ENCODE data around the gene CAMK4. TPM values are rescaled to one million over a fixed set of nuclear protein-coding genes. Genes with fewer than 3 reads are reported as not detected.

CAMK4 gene
- polyA plus RNA-seq, 1 donor from 2014 or later = 16.6 TPM

DNA sequence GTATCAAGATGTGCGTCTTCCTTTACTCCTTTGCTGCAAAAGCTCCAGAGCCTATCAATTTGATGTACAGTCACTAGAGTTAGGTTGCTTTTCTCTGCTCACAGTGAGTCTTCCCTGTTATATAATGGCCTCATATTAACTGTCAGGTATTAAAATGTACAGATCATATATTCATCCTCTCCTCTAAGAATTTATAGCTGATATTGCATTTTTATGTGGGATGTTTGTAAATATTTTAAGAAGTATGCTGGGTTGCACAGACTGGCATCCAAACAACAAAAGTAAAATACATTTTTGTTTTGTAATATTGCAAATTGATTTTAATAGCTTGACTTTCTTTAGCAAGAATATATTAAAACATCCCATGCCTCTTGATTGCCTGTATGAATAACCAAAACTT, 148.6 kb downstream of the CAMK4 start:
- Histone ChIP-seq H3K27ac (ENCODE audit: low read length) (no peak overlapping the region), H3F3A (ENCODE audit: insufficient read depth, low read length, poor library complexity, severe bottlenecking) (no peaks in the 10 kb centered on the region), H2AFZ (ENCODE audit: low read depth, low read length) (no peak overlapping the region), H4K20me1 (ENCODE audit: insufficient read depth) (no peaks in the 10 kb centered on the region), H3K9me2 (ENCODE audit: insufficient read depth, low read length) (no peaks in the 10 kb centered on the region), H3K9ac (ENCODE audit: low read length) (no peak overlapping the region), H3K79me2 (replicated peaks; ENCODE audit: insufficient read depth, low read length) (no peaks in the 10 kb centered on the region), H3K27me3 (ENCODE audit: insufficient read depth, low read depth, low read length) (no peaks in the 10 kb centered on the region), H3K36me3 (ENCODE audit: insufficient read depth, low read length) (no peaks in the 10 kb centered on the region), H3K9me3 (ENCODE audit: low read length) (no peaks in the 10 kb centered on the region), H3K4me2 (ENCODE audit: low read length) (no peak overlapping the region), H3K4me3 (ENCODE audit: low read length) (no peak overlapping the region)
- TF ChIP-seq, protein P1, sequence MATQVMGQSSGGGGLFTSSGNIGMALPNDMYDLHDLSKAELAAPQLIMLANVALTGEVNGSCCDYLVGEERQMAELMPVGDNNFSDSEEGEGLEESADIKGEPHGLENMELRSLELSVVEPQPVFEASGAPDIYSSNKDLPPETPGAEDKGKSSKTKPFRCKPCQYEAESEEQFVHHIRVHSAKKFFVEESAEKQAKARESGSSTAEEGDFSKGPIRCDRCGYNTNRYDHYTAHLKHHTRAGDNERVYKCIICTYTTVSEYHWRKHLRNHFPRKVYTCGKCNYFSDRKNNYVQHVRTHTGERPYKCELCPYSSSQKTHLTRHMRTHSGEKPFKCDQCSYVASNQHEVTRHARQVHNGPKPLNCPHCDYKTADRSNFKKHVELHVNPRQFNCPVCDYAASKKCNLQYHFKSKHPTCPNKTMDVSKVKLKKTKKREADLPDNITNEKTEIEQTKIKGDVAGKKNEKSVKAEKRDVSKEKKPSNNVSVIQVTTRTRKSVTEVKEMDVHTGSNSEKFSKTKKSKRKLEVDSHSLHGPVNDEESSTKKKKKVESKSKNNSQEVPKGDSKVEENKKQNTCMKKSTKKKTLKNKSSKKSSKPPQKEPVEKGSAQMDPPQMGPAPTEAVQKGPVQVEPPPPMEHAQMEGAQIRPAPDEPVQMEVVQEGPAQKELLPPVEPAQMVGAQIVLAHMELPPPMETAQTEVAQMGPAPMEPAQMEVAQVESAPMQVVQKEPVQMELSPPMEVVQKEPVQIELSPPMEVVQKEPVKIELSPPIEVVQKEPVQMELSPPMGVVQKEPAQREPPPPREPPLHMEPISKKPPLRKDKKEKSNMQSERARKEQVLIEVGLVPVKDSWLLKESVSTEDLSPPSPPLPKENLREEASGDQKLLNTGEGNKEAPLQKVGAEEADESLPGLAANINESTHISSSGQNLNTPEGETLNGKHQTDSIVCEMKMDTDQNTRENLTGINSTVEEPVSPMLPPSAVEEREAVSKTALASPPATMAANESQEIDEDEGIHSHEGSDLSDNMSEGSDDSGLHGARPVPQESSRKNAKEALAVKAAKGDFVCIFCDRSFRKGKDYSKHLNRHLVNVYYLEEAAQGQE (IDR thresholded peaks at IDR 0.05; ENCODE audit: borderline replicate concordance) = no peak
- TF ChIP-seq TAF1 (IDR thresholded peaks at IDR 0.05; ENCODE audit: low read depth) = no peak
- TF ChIP-seq, protein P2, sequence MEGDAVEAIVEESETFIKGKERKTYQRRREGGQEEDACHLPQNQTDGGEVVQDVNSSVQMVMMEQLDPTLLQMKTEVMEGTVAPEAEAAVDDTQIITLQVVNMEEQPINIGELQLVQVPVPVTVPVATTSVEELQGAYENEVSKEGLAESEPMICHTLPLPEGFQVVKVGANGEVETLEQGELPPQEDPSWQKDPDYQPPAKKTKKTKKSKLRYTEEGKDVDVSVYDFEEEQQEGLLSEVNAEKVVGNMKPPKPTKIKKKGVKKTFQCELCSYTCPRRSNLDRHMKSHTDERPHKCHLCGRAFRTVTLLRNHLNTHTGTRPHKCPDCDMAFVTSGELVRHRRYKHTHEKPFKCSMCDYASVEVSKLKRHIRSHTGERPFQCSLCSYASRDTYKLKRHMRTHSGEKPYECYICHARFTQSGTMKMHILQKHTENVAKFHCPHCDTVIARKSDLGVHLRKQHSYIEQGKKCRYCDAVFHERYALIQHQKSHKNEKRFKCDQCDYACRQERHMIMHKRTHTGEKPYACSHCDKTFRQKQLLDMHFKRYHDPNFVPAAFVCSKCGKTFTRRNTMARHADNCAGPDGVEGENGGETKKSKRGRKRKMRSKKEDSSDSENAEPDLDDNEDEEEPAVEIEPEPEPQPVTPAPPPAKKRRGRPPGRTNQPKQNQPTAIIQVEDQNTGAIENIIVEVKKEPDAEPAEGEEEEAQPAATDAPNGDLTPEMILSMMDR (IDR thresholded peaks at IDR 0.05; ENCODE audit: poor library complexity, severe bottlenecking) = no peak
- no peak for TF ChIP-seq RAD21 (conservative IDR thresholded peaks at IDR 0.05)
- TF ChIP-seq EZH2 (IDR thresholded peaks at IDR 0.05; ENCODE audit: borderline replicate concordance, insufficient read depth, low read length, poor library complexity, severe bottlenecking) = no peak
- no peak for TF ChIP-seq SMC3 (conservative IDR thresholded peaks at IDR 0.05; ENCODE audit: poor library complexity)
- no peak for TF ChIP-seq MXI1 (conservative IDR thresholded peaks at IDR 0.05; ENCODE audit: poor library complexity, severe bottlenecking)
- TF ChIP-seq EP300 (conservative IDR thresholded peaks at IDR 0.05; ENCODE audit: poor library complexity, severe bottlenecking) = no peak
- no peak for TF ChIP-seq POLR2AphosphoS5 (IDR thresholded peaks at IDR 0.05)

DNA sequence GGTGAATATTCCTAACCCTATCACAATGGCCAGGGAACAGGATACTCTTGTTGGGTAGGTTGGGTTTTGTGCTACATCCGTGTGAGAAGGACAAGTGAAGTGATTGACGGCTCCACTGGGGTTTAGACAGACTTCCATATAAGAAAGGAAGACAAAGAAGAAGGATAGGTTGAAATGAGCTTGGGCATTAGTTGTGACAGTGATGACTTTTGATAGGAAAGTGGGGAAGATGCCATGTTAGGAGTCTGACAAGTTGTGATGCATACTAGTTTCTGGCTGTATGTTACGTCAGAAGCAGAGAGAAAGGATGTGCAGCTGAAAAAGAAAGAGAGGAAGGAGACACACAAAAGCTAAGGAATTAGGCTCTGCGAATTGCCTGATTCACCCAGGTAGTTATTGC, 150.2 kb downstream of the CAMK4 start:
- Histone ChIP-seq H3K9ac (ENCODE audit: low read length) (no peak overlapping the region), H3K9me2 (ENCODE audit: insufficient read depth, low read length) (no peaks in the 10 kb centered on the region), H3K79me2 (replicated peaks; ENCODE audit: insufficient read depth, low read length) (no peaks in the 10 kb centered on the region), H3K4me3 (ENCODE audit: low read length) (peak overlapping the region; percentile 43), H4K20me1 (ENCODE audit: insufficient read depth) (no peaks in the 10 kb centered on the region), H3K36me3 (ENCODE audit: insufficient read depth, low read length) (no peaks in the 10 kb centered on the region), H2AFZ (ENCODE audit: low read depth, low read length) (no peak overlapping the region), H3K27ac (ENCODE audit: low read length) (peak overlapping the region; percentile 25), H3F3A (ENCODE audit: insufficient read depth, low read length, poor library complexity, severe bottlenecking) (no peaks in the 10 kb centered on the region), H3K4me2 (ENCODE audit: low read length) (no peak overlapping the region), H3K27me3 (ENCODE audit: insufficient read depth, low read depth, low read length) (no peaks in the 10 kb centered on the region), H3K9me3 (ENCODE audit: low read length) (no peaks in the 10 kb centered on the region)
- TF ChIP-seq POLR2AphosphoS5 (IDR thresholded peaks at IDR 0.05) (peak; percentile 51), MXI1 (conservative IDR thresholded peaks at IDR 0.05; ENCODE audit: poor library complexity, severe bottlenecking) (no peak), EP300 (conservative IDR thresholded peaks at IDR 0.05; ENCODE audit: poor library complexity, severe bottlenecking) (peak; percentile 84)

DNA sequence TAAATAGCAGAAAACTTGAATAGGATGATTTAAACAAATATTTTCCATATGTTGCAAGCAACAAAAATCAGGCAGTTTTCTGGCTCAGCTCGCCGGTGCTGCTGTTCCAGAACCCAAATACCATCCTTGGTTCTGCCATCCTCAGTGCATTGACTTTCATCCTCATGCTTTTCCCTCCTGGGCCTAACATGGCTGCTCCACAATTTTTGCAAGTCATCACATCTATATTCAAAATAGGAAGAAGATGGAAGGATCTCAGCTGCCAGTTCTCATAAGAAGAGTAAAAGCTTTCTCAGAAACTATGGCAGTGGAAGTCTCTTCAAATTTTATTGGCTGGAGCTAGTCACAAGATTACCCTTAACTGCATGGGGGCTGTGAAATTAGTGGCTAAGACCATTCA, 151.5 kb downstream of the CAMK4 start:
- Histone ChIP-seq H3K27me3 (ENCODE audit: insufficient read depth, low read depth, low read length) (no peaks in the 10 kb centered on the region), H3F3A (ENCODE audit: insufficient read depth, low read length, poor library complexity, severe bottlenecking) (no peaks in the 10 kb centered on the region), H3K9me3 (ENCODE audit: low read length) (no peaks in the 10 kb centered on the region), H3K4me3 (ENCODE audit: low read length) (no peak overlapping the region), H2AFZ (ENCODE audit: low read depth, low read length) (no peak overlapping the region), H3K36me3 (ENCODE audit: insufficient read depth, low read length) (no peaks in the 10 kb centered on the region), H3K9ac (ENCODE audit: low read length) (no peak overlapping the region), H3K79me2 (replicated peaks; ENCODE audit: insufficient read depth, low read length) (no peaks in the 10 kb centered on the region), H3K4me2 (ENCODE audit: low read length) (no peak overlapping the region), H3K27ac (ENCODE audit: low read length) (no peak overlapping the region), H3K9me2 (ENCODE audit: insufficient read depth, low read length) (no peaks in the 10 kb centered on the region), H4K20me1 (ENCODE audit: insufficient read depth) (no peaks in the 10 kb centered on the region)
- TF ChIP-seq POLR2AphosphoS5 (IDR thresholded peaks at IDR 0.05) (no peak), RAD21 (conservative IDR thresholded peaks at IDR 0.05) (no peak), EP300 (conservative IDR thresholded peaks at IDR 0.05; ENCODE audit: poor library complexity, severe bottlenecking) (no peak), SMC3 (conservative IDR thresholded peaks at IDR 0.05; ENCODE audit: poor library complexity) (no peak), EZH2 (IDR thresholded peaks at IDR 0.05; ENCODE audit: borderline replicate concordance, insufficient read depth, low read length, poor library complexity, severe bottlenecking) (no peak), MXI1 (conservative IDR thresholded peaks at IDR 0.05; ENCODE audit: poor library complexity, severe bottlenecking) (no peak), TAF1 (IDR thresholded peaks at IDR 0.05; ENCODE audit: low read depth) (no peak)
- TF ChIP-seq, protein P2 (IDR thresholded peaks at IDR 0.05; ENCODE audit: poor library complexity, severe bottlenecking) = no peak
- TF ChIP-seq, protein P1 (IDR thresholded peaks at IDR 0.05; ENCODE audit: borderline replicate concordance) = no peak

All from neural cell (in vitro differentiated cells).